ENCODE results near the gene OTUD1. TPM values are rescaled to one million over a fixed set of nuclear protein-coding genes. Genes with fewer than 3 reads are reported as not detected.
A peak's percentile ranks its signal among the peaks of the same experiment; 100 is the strongest.

The OTUD1 gene
- total RNA-seq, 2 donors from 2014 or later = 7.8 to 10.5 TPM

GRCh38 chr10:23404461-23404980 lies 34.4 kb upstream of the OTUD1 start:
- Histone ChIP-seq H3K36me3 (replicated peaks in 1 of 2; ENCODE audit: insufficient read depth in 1 of 2, low read depth in 2 of 2) (no peaks in the 10 kb centered on the region), H3K27ac (no peak overlapping the region), H3K4me3 (no peak overlapping the region), H3K9me3 (peaks cover 0 to 2% (median 0%) of the 10 kb centered on the region in 3 donors), H3K27me3 (no peaks in the 10 kb centered on the region), H3K4me1 (peaks cover 11% of the 10 kb centered on the region)
- no peak for TF ChIP-seq CTCF (IDR thresholded peaks at IDR 0.05)
- TF ChIP-seq POLR2A (IDR thresholded peaks at IDR 0.05) = no peak
- intact Hi-C loops (cut with DNase I) = no loop called here
- ATAC-seq (no peak), DNase-seq (no peak)
- WGBS, 2 donors = 90 to 92% methylated on average over 5 of the region's 5 CpGs

- intact Hi-C loops (cut with DNase I) = no loop called here
- H3K9me3 ChIP-seq = peaks cover 0 to under 1% (median 0%) of the 10 kb centered on the region in 3 donors
- no peak overlapping the region for H3K27ac ChIP-seq
- no peak for ATAC-seq
- H3K4me3 ChIP-seq = no peak overlapping the region
- no peaks in the 10 kb centered on the region for H3K36me3 ChIP-seq (replicated peaks in 1 of 2; ENCODE audit: insufficient read depth in 1 of 2, low read depth in 2 of 2)
- no peaks in the 10 kb centered on the region for H3K27me3 ChIP-seq
- 42 to 48% methylated on average over 3 of the region's 3 CpGs for WGBS, 2 donors
- no peak for TF ChIP-seq CTCF (IDR thresholded peaks at IDR 0.05)
- TF ChIP-seq POLR2A (IDR thresholded peaks at IDR 0.05) = no peak
- DNase-seq = peak in 1 of 4 donors; percentile 46
- peaks cover 7% of the 10 kb centered on the region for H3K4me1 ChIP-seq
These were observed 33.3 kb upstream of the OTUD1 start for GRCh38 chr10:23405540-23405939.

GRCh38 chr10:23406409-23406808 lies 32.5 kb upstream of the OTUD1 start:
- DNase-seq (no peak), ATAC-seq (no peak)
- Histone ChIP-seq H3K9me3 (no peaks in the 10 kb centered on the region), H3K36me3 (replicated peaks in 1 of 2; ENCODE audit: insufficient read depth in 1 of 2, low read depth in 2 of 2) (no peaks in the 10 kb centered on the region), H3K27me3 (no peaks in the 10 kb centered on the region), H3K4me1 (peaks cover 7% of the 10 kb centered on the region), H3K4me3 (no peak overlapping the region), H3K27ac (no peak overlapping the region)
- 73 to 86% methylated on average over 5 of the region's 5 CpGs for WGBS, 2 donors
- no peak for TF ChIP-seq POLR2A (IDR thresholded peaks at IDR 0.05)
- TF ChIP-seq CTCF (IDR thresholded peaks at IDR 0.05) = no peak
- intact Hi-C loops (cut with DNase I) = no loop called here

GRCh38 chr10:23408330-23408976 lies 30.4 kb upstream of the OTUD1 start:
- DNase-seq (no peak), ATAC-seq (no peak)
- 65 to 83% methylated on average over 8 of the region's 8 CpGs for WGBS, 2 donors
- Histone ChIP-seq H3K36me3 (replicated peaks in 1 of 2; ENCODE audit: insufficient read depth in 1 of 2, low read depth in 2 of 2) (no peaks in the 10 kb centered on the region), H3K27me3 (no peaks in the 10 kb centered on the region), H3K27ac (no peak overlapping the region), H3K4me3 (no peak overlapping the region), H3K9me3 (no peaks in the 10 kb centered on the region), H3K4me1 (peaks cover 3% of the 10 kb centered on the region)
- intact Hi-C loops (cut with DNase I) = no loop called here
- no peak for TF ChIP-seq POLR2A (IDR thresholded peaks at IDR 0.05)

- no peaks in the 10 kb centered on the region for H3K36me3 ChIP-seq (replicated peaks in 1 of 2; ENCODE audit: insufficient read depth in 1 of 2, low read depth in 2 of 2)
- TF ChIP-seq POLR2A (IDR thresholded peaks at IDR 0.05) (no peak), CTCF (IDR thresholded peaks at IDR 0.05) (no peak)
- WGBS, 2 donors = 70 to 82% methylated on average over 2 of the region's 2 CpGs
- DNase-seq = no peak
- H3K4me3 ChIP-seq = no peak overlapping the region
- H3K9me3 ChIP-seq = no peaks in the 10 kb centered on the region
- intact Hi-C loops (cut with DNase I) = no loop called here
- no peak overlapping the region for H3K27ac ChIP-seq
- no peaks in the 10 kb centered on the region for H3K27me3 ChIP-seq
- H3K4me1 ChIP-seq = no peaks in the 10 kb centered on the region
- no peak for ATAC-seq
These were observed 26.7 kb upstream of the OTUD1 start for GRCh38 chr10:23412223-23412622.
